Measurements from ENCODE around the gene MYCBP2. TPM values are rescaled to one million over a fixed set of nuclear protein-coding genes. Genes with fewer than 3 reads are reported as not detected.

MYCBP2 gene
- total RNA-seq, result 73.5 and 87.4 TPM in 2 replicates

GRCh38 chr13:77326905-77327604, at the start of gene MYCBP2:
Gene MYCBP2 (minus strand): TSS chr13:77327094. CDS start chr13:77326775, 319 bp downstream.

GRCh38 chr13:77026861-77027621, 299.9 kb downstream of the MYCBP2 start, which contains the start of gene FBXL3:
Gene FBXL3 (minus strand): TSS chr13:77027159. CDS start chr13:77021860, 5,299 bp downstream.

Other genes with a start within 250 kb of the MYCBP2 start
- not detected in 2 replicates for gene SCEL, start 208.6 kb upstream of the MYCBP2 start, total RNA-seq

Data from subcutaneous preadipocyte (primary cell).